Activated CD4-positive, alpha-beta memory T cell treated with anti-CD3 and anti-CD28 coated beads for 36 hours (primary cell): ENCODE data around the gene GALNT6. TPM values are rescaled to one million over a fixed set of nuclear protein-coding genes. Genes with fewer than 3 reads are reported as not detected.

Experiments
- CTCF ChIA-PET: fragments of 350-600 bp; sonication (Branson Sonifier 250); formaldehyde crosslinking; loops from one replicate; lab custom pipeline; 2021; ENCODE audit warnings: antibody characterized with exemption, inconsistent platforms; lab: Charles Lee
- POLR2A ChIA-PET: fragments of 350-600 bp; sonication (Branson Sonifier 250); formaldehyde crosslinking; loops from one replicate; lab custom pipeline; 2021; ENCODE audit warnings: antibody characterized with exemption; lab: Charles Lee
- DNase-seq: peaks from one replicate; pipeline ENCODE4 v3.0.0-alpha.2; 2020
- H3K27ac Mint-ChIP-seq: one replicate; pipeline ENCODE4 v1.8.0; 2021; ENCODE audit warnings: mixed read lengths
- H3K27me3 Mint-ChIP-seq: one replicate; pipeline ENCODE4 v1.8.0; 2021; ENCODE audit warnings: mixed read lengths
- H3K36me3 Mint-ChIP-seq: one replicate; pipeline ENCODE4 v1.8.0; 2021; ENCODE audit warnings: mixed read lengths
- H3K4me1 Mint-ChIP-seq: one replicate; pipeline ENCODE4 v1.8.0; 2021; ENCODE audit warnings: low read depth, mixed read lengths
- H3K4me3 Mint-ChIP-seq: one replicate; pipeline ENCODE4 v1.8.0; 2021; ENCODE audit warnings: mild to moderate bottlenecking, mixed read lengths
- H3K9me3 Mint-ChIP-seq: one replicate; pipeline ENCODE4 v1.8.0; 2021; ENCODE audit warnings: mixed read lengths
- intact Hi-C: fragments of 100-400 bp; cut with micrococcal nuclease; formaldehyde crosslinking; loops from one replicate; pipeline ENCODE4 v1.15.1; 2023
- total RNA-seq, 2 experiments: library from RNA; stranded (reverse); gene quantifications; one replicate each; pipeline ENCODE4 v1.2.3, GENCODE V29; 2021

GALNT6 gene
- total RNA-seq, 2 experiments from 2014 or later: 13.1 to 15.8 TPM

DNA sequence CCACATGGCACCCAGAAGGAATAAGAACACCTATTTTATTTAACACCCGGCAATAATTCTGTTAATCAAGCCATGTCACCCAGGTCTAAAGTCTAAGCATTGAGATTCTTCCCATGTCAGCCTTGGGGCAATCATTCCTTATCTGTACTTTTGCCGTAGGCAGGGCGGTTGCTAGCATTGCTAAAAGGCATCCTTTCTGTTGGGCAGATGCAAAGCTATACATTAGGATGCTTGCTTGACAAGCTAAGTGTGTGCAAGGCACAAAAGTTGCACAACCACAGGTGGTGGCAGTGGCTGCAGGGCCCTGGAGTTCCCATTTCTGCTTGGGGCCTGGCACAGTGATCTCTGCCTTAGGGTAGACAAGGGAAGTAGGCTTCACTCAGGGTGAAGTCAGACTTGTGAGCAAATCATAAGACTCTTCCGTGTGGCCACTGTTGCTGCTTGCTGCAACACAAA lies 12.5 kb upstream of the GALNT6 start:
- no peaks in the 10 kb centered on the region for H3K36me3 Mint-ChIP-seq
- H3K4me1 Mint-ChIP-seq: no peaks in the 10 kb centered on the region
- no peak overlapping the region for H3K4me3 Mint-ChIP-seq
- no peaks in the 10 kb centered on the region for H3K27me3 Mint-ChIP-seq
- no peak for DNase-seq
- intact Hi-C loops: no loop called here
- ChIA-PET CTCF (interaction anchor here (1.2 kb wide), 1 partner anchor 17 kb away, joined by 5 read pairs; no protein-coding TSS in a partner anchor), POLR2A (no interaction called here)
- H3K9me3 Mint-ChIP-seq: no peaks in the 10 kb centered on the region
- H3K27ac Mint-ChIP-seq: no peak overlapping the region

DNA sequence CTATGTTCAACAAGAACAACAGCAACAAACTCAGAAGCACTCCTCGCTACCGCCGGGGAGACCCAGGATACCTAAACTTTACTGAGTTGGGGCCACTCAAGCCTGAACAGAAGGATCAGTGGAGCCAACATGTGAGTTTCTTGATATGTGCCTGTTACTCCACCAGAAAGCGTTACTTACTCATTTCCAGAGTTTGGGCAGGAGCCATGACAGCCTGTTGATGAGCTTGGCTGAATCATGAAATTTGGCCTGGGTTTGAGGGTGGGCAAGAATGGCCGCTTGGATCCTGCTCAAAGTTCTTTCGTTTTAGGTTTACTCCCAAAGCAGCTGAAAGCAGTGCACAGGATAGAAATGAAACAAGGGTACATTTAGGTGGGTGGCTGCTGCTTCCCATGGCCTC lies 12.0 kb upstream of the GALNT6 start:
- intact Hi-C loops: no loop called here
- ChIA-PET POLR2A (no interaction called here), CTCF (interaction anchor here (0.6 kb wide), 1 partner anchor 753 kb away, joined by 3 read pairs; no protein-coding TSS in a partner anchor)
- Mint-ChIP-seq H3K36me3 (no peaks in the 10 kb centered on the region), H3K4me1 (no peaks in the 10 kb centered on the region), H3K9me3 (no peaks in the 10 kb centered on the region), H3K27ac (no peak overlapping the region), H3K27me3 (no peaks in the 10 kb centered on the region), H3K4me3 (no peak overlapping the region)
- no peak for DNase-seq

DNA sequence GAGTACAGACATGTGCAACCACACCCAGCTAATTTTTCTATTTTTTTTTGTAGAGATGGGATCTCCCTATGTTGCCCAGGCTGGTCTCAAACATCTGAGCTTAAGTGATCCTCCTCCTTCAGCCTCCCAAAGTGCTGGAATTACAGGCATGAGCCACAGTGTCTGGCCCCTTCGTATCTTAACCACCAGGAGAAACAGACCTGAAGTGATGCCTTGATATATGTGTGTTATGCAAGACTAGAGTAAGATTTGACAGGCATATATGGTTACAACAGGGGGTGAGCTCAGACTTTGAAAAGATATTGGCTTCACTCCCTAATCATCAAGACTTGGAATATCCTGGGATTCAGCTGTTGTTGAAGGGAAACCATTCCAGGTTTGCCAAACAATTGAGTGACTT lies 10.7 kb upstream of the GALNT6 start:
- DNase-seq: no peak
- CTCF ChIA-PET: interaction anchor here (0.5 to 0.9 kb wide), 3 partner anchors 10 to 151 kb away, joined by 3 read pairs; no protein-coding TSS in a partner anchor
- no peak overlapping the region for H3K27ac Mint-ChIP-seq
- intact Hi-C loops: no loop called here
- H3K4me3 Mint-ChIP-seq: no peak overlapping the region
- H3K4me1 Mint-ChIP-seq: no peaks in the 10 kb centered on the region
- no peaks in the 10 kb centered on the region for H3K27me3 Mint-ChIP-seq
- H3K9me3 Mint-ChIP-seq: no peaks in the 10 kb centered on the region
- POLR2A ChIA-PET: no interaction called here
- H3K36me3 Mint-ChIP-seq: no peaks in the 10 kb centered on the region

DNA sequence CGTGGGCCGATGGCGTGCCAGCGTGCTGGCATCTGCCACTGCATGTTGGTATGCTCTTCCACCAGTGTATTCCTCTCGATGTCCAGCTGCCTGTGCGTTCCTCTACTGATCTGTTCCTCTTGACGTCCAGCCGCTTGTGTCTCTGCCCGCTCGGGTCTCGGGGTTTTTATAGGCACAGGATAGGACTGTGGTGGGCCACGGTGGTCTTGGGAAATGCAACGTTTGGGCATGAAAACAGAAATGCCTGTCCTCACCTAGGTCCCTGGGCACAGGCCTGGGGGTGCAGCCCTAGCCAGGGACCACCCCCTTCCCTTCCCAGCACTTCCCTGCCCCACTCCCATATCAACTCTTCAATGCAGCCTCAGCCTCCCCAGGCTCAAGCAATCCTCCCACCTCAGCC lies 10.3 kb upstream of the GALNT6 start:
- intact Hi-C loops: no loop called here
- no peak overlapping the region for H3K4me3 Mint-ChIP-seq
- POLR2A ChIA-PET: no interaction called here
- no peak overlapping the region for H3K27ac Mint-ChIP-seq
- DNase-seq: no peak
- H3K4me1 Mint-ChIP-seq: no peaks in the 10 kb centered on the region
- CTCF ChIA-PET: interaction anchor here (0.5 to 0.9 kb wide), 3 partner anchors 10 to 151 kb away, joined by 3 read pairs; no protein-coding TSS in a partner anchor
- no peaks in the 10 kb centered on the region for H3K27me3 Mint-ChIP-seq
- no peaks in the 10 kb centered on the region for H3K9me3 Mint-ChIP-seq
- no peaks in the 10 kb centered on the region for H3K36me3 Mint-ChIP-seq

DNA sequence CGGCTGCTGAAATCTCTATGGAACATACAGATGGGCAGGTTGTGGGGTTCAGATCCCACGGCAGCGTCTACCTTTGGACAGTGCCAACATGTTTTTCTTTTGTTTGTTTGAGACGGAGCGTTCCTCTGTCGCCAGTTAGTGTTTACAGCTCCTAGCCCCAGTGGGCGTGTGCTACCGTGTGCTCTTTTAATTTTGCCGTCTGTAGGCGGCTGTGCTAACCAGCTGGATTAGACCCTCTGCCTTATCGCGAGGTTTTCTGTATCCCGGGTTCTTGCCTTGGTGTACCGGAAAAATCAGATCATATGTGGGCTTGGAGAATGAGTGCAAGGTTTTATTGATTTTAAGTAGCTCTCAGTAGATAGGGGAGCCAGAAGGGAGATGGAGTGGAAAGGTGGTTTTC lies 9.8 kb upstream of the GALNT6 start:
- DNase-seq: no peak
- POLR2A ChIA-PET: no interaction called here
- Mint-ChIP-seq H3K4me1 (peaks cover 2% of the 10 kb centered on the region), H3K27me3 (no peaks in the 10 kb centered on the region), H3K27ac (no peak overlapping the region), H3K36me3 (no peaks in the 10 kb centered on the region), H3K4me3 (no peak overlapping the region), H3K9me3 (no peaks in the 10 kb centered on the region)
- intact Hi-C loops: no loop called here
- CTCF ChIA-PET: interaction anchor here (0.7 kb wide), 1 partner anchor 19 kb away, joined by 3 read pairs; no protein-coding TSS in a partner anchor

DNA sequence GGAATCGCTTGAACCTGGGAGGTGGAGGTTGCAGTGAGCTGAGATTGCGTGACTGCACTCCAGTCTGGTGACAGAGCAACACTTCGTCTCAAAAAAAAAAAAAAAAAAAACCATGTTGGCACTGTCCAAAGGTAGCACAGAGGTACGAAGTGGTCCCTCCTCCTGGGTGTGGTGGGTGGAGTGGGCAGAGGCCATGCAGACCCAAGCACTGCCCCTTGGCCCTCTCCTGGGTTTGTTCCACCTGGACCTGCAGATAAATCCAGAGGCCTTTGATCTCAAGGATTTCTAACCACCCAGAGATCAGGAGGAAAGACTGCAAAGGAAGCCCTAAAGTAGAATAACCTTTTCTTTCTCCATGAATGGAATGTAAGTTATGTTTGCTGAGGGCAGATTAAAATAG lies 8.7 kb upstream of the GALNT6 start:
- ChIA-PET POLR2A (no interaction called here), CTCF (no interaction called here)
- H3K4me3 Mint-ChIP-seq: no peak overlapping the region
- H3K27me3 Mint-ChIP-seq: no peaks in the 10 kb centered on the region
- no peak for DNase-seq
- H3K36me3 Mint-ChIP-seq: no peaks in the 10 kb centered on the region
- H3K9me3 Mint-ChIP-seq: no peaks in the 10 kb centered on the region
- no peak overlapping the region for H3K27ac Mint-ChIP-seq
- intact Hi-C loops: loop anchor here (10.0 kb wide), 2 partner anchors 425 to 575 kb away; no protein-coding TSS in a partner anchor
- peaks cover 13% of the 10 kb centered on the region for H3K4me1 Mint-ChIP-seq

DNA sequence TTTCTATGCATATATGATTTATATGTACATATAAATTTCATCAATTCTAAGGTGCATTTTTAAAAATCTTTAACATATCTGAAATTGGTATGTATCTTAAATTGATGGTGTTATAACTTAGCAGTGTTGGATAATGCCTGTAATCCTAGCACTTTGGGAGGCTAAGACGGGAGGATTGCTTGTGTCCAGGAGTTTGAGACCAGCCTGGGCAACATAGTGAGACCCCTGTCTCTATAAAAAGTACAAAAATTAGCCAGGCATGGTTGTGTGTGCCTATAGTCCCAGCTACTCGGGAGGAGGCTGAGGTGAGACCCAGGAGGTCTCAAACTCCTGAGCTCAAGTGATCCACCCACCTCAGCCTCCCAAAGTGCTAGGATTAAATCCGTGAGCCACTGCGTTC lies 6.5 kb upstream of the GALNT6 start:
- peaks cover 35% of the 10 kb centered on the region for H3K4me1 Mint-ChIP-seq
- H3K9me3 Mint-ChIP-seq: no peaks in the 10 kb centered on the region
- H3K36me3 Mint-ChIP-seq: no peaks in the 10 kb centered on the region
- intact Hi-C loops: loop anchor here (10.0 kb wide), 2 partner anchors 427 to 577 kb away; no protein-coding TSS in a partner anchor
- no peak for DNase-seq
- ChIA-PET POLR2A (no interaction called here), CTCF (no interaction called here)
- no peaks in the 10 kb centered on the region for H3K27me3 Mint-ChIP-seq
- no peak overlapping the region for H3K27ac Mint-ChIP-seq
- no peak overlapping the region for H3K4me3 Mint-ChIP-seq

DNA sequence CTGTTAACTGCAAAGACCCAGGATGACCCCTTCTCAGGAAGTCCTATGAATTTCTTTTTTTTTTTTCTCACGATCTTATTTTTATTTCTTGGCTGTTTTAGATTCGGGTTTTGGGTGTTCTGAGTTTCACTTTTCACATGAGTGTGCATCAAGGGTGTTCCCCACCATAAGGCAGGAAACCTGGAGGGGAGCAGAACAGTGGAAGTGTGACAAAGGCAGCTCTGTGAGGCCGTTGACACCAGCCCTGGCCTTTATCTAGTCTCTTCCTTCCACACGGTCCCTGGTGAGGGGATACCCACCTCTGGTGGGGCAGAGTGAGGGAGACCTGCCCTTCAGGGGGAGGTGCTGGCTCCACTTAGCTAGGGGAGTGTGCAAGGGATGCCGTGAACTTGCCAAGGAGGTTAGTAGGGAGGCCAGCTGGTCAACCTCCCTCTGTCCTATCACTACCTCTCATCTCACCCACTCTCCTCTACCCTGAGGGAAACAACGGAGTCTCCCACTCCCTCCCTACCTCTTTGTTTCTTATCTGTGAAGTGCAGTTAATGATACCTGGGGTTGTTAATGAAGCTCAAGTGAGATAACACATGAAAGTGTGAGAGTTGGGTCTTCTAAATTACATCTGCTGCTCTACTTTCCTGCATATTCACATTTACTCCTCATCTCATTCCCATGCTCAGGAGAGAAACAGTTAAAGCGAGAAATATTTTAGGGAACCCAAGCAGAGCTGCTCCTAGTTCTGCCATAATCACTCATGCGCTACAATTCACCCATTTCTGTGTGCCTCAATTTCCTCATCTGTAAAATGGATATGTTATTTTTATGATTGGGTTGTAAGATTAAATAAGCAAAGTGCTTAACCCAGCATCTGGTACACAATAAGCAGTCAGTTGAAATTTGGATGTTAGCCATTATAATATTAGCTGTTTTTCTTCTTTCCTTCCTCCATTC lies 4.4 kb upstream of the GALNT6 start:
- Mint-ChIP-seq H3K27me3 (no peaks in the 10 kb centered on the region), H3K9me3 (no peaks in the 10 kb centered on the region), H3K4me3 (peak overlapping the region; percentile 9), H3K27ac (no peak overlapping the region), H3K36me3 (no peaks in the 10 kb centered on the region), H3K4me1 (peaks cover 43% of the 10 kb centered on the region)
- ChIA-PET CTCF (interaction anchor here (0.6 to 3.2 kb wide), 10 partner anchors 9 to 1881 kb away, joined by 3 to 12 read pairs (median 4); no protein-coding TSS in a partner anchor), POLR2A (interaction anchor here (0.5 to 3.3 kb wide), 3 partner anchors 17 to 157 kb away, joined by 5 to 11 read pairs (median 5); partner anchors contain the start of gene DAZAP2)
- intact Hi-C loops: loop anchor here (10.0 kb wide), 2 partner anchors 429 to 579 kb away; no protein-coding TSS in a partner anchor
- DNase-seq: peak; percentile 55

DNA sequence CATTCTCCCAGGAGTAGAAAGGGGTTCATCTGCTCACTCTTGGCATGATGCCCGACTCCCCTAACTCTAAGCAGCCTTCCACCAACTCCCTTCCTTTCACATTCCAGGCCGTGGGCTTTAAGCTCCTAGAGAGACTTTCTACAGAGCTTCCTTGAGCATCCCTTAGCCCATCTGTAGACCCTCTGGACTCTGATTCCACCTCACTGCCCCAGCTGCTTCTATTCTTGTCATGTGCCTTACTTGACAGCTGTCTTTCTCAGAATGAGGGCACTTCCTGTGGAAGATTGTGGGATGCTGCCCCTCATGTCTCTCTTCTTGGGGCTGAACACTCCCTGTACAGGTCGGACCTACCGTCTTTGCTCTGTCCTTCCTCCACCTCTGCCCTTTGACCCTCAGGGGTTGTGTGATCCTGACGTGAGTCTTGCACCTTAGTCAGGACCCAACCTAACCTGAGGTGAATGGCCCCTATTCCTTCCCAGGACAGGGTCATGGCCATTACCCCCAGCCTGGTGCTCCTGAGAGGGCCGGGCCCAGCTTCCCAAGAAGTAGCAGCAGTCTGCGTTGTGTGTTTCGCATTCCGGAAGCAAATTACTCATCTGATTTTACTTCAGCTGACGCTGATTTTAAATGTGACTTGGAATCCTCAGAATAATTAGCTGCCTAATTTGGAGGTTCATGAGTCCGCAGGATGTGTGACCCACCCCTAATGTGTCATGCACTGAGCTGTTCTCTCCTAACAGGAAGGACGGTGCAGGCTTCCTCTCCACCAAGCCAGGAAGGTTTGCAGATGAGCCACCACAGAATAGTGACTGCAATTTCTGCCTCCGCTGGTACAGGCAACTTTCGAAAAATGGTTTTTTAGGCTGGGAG lies 2.7 kb upstream of the GALNT6 start:
- CTCF ChIA-PET: interaction anchor here (3.2 kb wide), 1 partner anchor 25 kb away, joined by 12 read pairs; no protein-coding TSS in a partner anchor
- Mint-ChIP-seq H3K4me1 (peaks cover 58% of the 10 kb centered on the region), H3K27ac (peak overlapping the region; percentile 82), H3K4me3 (peak overlapping the region; percentile 57), H3K27me3 (no peaks in the 10 kb centered on the region), H3K36me3 (no peaks in the 10 kb centered on the region), H3K9me3 (no peaks in the 10 kb centered on the region)
- POLR2A ChIA-PET: interaction anchor here (1.6 to 3.3 kb wide), 3 partner anchors 25 to 176 kb away, joined by 3 to 11 read pairs (median 5); partner anchors contain the start of genes DAZAP2 and POU6F1
- DNase-seq: peak; percentile 74
- intact Hi-C loops: loop anchor here (1.0 to 10.0 kb wide), 3 partner anchors 25 to 581 kb away; no protein-coding TSS in a partner anchor

DNA sequence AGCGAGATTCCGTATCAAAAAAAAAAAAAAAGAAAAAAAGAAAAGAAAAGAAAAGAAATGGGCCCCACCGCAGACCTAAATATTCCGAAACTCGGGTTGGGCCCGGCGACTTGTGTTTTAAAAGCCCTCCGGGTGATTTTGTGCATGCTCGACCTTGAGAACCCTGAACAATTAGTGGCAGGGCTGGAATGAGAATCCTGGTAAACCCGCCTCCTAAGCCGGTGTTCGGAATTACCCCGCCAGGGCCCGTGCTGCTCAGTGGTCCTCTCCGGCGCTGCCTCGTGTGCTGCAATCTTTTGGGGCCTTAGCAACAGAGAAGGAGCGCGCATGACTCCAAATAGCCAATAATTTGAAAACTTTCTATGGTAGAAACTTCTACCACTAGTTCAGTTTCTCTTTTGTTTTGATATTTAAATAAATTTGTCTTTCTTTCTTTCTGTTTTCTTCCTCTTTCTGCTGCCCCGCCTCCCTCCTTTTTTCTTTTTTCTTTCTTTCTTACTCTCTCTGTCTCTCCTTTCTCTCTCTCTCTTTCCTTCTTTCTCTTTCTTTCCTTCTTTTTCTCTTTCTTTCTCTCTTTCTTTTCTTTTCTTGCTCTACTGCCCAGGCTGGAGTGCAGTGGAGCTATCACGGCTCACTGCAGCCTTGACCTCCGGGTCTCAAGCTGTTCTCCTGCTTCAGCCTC lies 1.5 kb upstream of the GALNT6 start:
- intact Hi-C loops: loop anchor here (10.0 kb wide), 2 partner anchors 432 to 582 kb away; no protein-coding TSS in a partner anchor
- peak; percentile 31 for DNase-seq
- ChIA-PET CTCF (interaction anchor here (3.2 kb wide), 1 partner anchor 23 kb away, joined by 12 read pairs; no protein-coding TSS in a partner anchor), POLR2A (no interaction called here)
- no peaks in the 10 kb centered on the region for H3K27me3 Mint-ChIP-seq
- no peaks in the 10 kb centered on the region for H3K36me3 Mint-ChIP-seq
- no peaks in the 10 kb centered on the region for H3K9me3 Mint-ChIP-seq
- H3K27ac Mint-ChIP-seq: peak overlapping the region; percentile 47
- peak overlapping the region; percentile 66 for H3K4me3 Mint-ChIP-seq
- peaks cover 65% of the 10 kb centered on the region for H3K4me1 Mint-ChIP-seq

DNA sequence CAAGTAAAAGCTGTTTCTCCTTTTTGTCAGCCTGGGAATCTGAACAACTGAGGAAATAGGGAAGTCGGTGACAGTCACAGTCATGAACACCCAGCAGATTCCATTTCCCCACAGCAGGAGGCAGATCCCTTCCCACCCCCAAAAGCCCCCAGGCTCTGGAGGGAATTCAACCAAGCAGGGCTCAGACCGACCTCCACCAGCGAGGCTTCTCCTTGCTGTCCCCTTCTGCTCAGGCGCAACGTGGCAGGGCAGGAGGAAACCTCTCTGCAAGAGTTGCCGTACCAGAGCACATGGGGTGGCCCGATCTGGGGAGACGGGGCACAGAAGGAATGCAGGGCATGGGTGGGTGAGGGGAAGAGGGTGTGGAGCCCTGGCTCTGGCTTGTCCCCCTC lies 319 bp downstream of the GALNT6 start:
- H3K4me3 Mint-ChIP-seq: peak overlapping the region; percentile 85
- intact Hi-C loops: loop anchor here (10.0 kb wide), 2 partner anchors 434 to 584 kb away; no protein-coding TSS in a partner anchor
- DNase-seq: peak; percentile 29
- POLR2A ChIA-PET: no interaction called here
- no peaks in the 10 kb centered on the region for H3K27me3 Mint-ChIP-seq
- H3K9me3 Mint-ChIP-seq: no peaks in the 10 kb centered on the region
- H3K36me3 Mint-ChIP-seq: no peaks in the 10 kb centered on the region
- CTCF ChIA-PET: interaction anchor here (0.8 to 1.3 kb wide), 2 partner anchors 22 to 140 kb away, joined by 3 read pairs; no protein-coding TSS in a partner anchor
- peak overlapping the region; percentile 35 for H3K27ac Mint-ChIP-seq
- H3K4me1 Mint-ChIP-seq: peaks cover 66% of the 10 kb centered on the region
